Mesenchymal stem cell (in vitro differentiated cells and primary cell): ENCODE results near the gene SEMA4A.

Source experiments
- DNase-seq: peaks from one replicate; pipeline ENCODE4 v3.0.0-alpha.2; 2013
- H2AFZ ChIP-seq: one replicate; pipeline ENCODE4 v1.6.1; 2013; ENCODE audit warnings: low read depth, mild to moderate bottlenecking, control low read depth, inconsistent platforms, low read length, moderate library complexity
- H2AK5ac ChIP-seq: 2 replicates; pipeline ENCODE4 v1.6.1; 2013; ENCODE audit warnings: low read length, moderate library complexity, mild to moderate bottlenecking, inconsistent platforms; ENCODE audit not compliant: severe bottlenecking
- H2BK120ac ChIP-seq: one replicate; pipeline ENCODE4 v1.6.1; 2013; ENCODE audit warnings: low read depth, mild to moderate bottlenecking, inconsistent platforms, low read length, moderate library complexity
- H2BK12ac ChIP-seq, 2 experiments: one replicate each; pipeline ENCODE4 v1.6.1; 2013; ENCODE audit warnings: inconsistent platforms in 2 of 2, low read length in 2 of 2, mild to moderate bottlenecking in 2 of 2, moderate library complexity in 2 of 2, control low read depth in 1 of 2
- H2BK15ac ChIP-seq: one replicate; pipeline ENCODE4 v1.6.1; 2013; ENCODE audit warnings: mild to moderate bottlenecking, low read depth, inconsistent platforms; ENCODE audit not compliant: poor library complexity, severe bottlenecking
- H2BK5ac ChIP-seq: 2 replicates; pipeline ENCODE4 v1.6.1; 2013; ENCODE audit warnings: low read depth, mild to moderate bottlenecking, low read length, control low read depth, inconsistent platforms; ENCODE audit not compliant: poor library complexity, severe bottlenecking
- H3K14ac ChIP-seq, 2 experiments: one replicate each; pipeline ENCODE4 v1.6.1; 2013; ENCODE audit warnings: inconsistent platforms in 2 of 2, low read length in 2 of 2, control low read depth in 1 of 2, mild to moderate bottlenecking in 1 of 2, moderate library complexity in 1 of 2
- H3K18ac ChIP-seq, 2 experiments: one replicate each; pipeline ENCODE4 v1.6.1; 2013; ENCODE audit warnings: inconsistent platforms in 2 of 2, low read length in 2 of 2, control low read depth in 1 of 2, low read depth in 1 of 2, mild to moderate bottlenecking in 1 of 2
- H3K23ac ChIP-seq, 2 experiments: one replicate each; pipeline ENCODE4 v1.6.1; 2013; ENCODE audit warnings: inconsistent platforms in 2 of 2, low read length in 2 of 2, mild to moderate bottlenecking in 2 of 2, moderate library complexity in 2 of 2, control low read depth in 1 of 2
- H3K27ac ChIP-seq: 2 replicates; pipeline ENCODE4 v1.5.1; 2013; ENCODE audit warnings: mild to moderate bottlenecking, moderate library complexity, low read length, control low read depth, inconsistent platforms; ENCODE audit not compliant: poor library complexity, severe bottlenecking
- H3K27me3 ChIP-seq, 2 experiments: 2 replicates each; pipeline versions ENCODE4 v1.6.1 to v1.7.0; 2013; ENCODE audit warnings: low read length in 2 of 2, mild to moderate bottlenecking in 2 of 2, moderate library complexity in 2 of 2, control low read depth in 1 of 2, inconsistent platforms in 1 of 2; ENCODE audit not compliant: control insufficient read depth in 1 of 2, insufficient read depth in 1 of 2
- H3K36me3 ChIP-seq, 2 experiments: 2 replicates each; pipeline versions ENCODE4 v1.6.1 to v1.7.0; 2013; ENCODE audit warnings: low read length in 2 of 2, control low read depth in 1 of 2, inconsistent platforms in 1 of 2, low read depth in 1 of 2, mild to moderate bottlenecking in 1 of 2; ENCODE audit not compliant: insufficient read depth in 2 of 2, control insufficient read depth in 1 of 2
- H3K4ac ChIP-seq, 2 experiments: one replicate each; pipeline ENCODE4 v1.6.1; 2013; ENCODE audit warnings: inconsistent platforms in 2 of 2, low read length in 2 of 2, mild to moderate bottlenecking in 2 of 2, moderate library complexity in 2 of 2, control low read depth in 1 of 2, low read depth in 1 of 2
- H3K4me1 ChIP-seq: 2 replicates; pipeline ENCODE4 v1.6.1; 2013; ENCODE audit warnings: low read depth, low read length, control low read depth; ENCODE audit not compliant: control insufficient read depth, insufficient read depth
- H3K4me2 ChIP-seq: 2 replicates; pipeline ENCODE4 v1.6.1; 2013; ENCODE audit warnings: low read length, mild to moderate bottlenecking, inconsistent platforms; ENCODE audit not compliant: poor library complexity, severe bottlenecking
- H3K4me3 ChIP-seq, 2 experiments: 2 replicates each; pipeline versions ENCODE4 v1.5.1 to v1.7.0; 2013; ENCODE audit warnings: low read length in 2 of 2, mild to moderate bottlenecking in 2 of 2, control low read depth in 1 of 2, low read depth in 1 of 2; ENCODE audit not compliant: insufficient read depth in 1 of 2
- H3K79me1 ChIP-seq: replicated peaks from 2 replicates; pipeline ENCODE4 v1.6.1; 2013; ENCODE audit warnings: mild to moderate bottlenecking, control low read depth, low read length, inconsistent platforms; ENCODE audit not compliant: poor library complexity, severe bottlenecking
- H3K9ac ChIP-seq: 2 replicates; pipeline ENCODE4 v1.7.0; 2013; ENCODE audit warnings: mild to moderate bottlenecking, low read length, moderate library complexity
- H3K9me3 ChIP-seq: 2 replicates; pipeline ENCODE4 v1.7.0; 2013; ENCODE audit warnings: mild to moderate bottlenecking, low read length; ENCODE audit not compliant: control insufficient read depth
- H4K8ac ChIP-seq: one replicate; pipeline ENCODE4 v1.6.1; 2013; ENCODE audit warnings: inconsistent platforms, mild to moderate bottlenecking, low read length, moderate library complexity
- H4K91ac ChIP-seq: one replicate; pipeline ENCODE4 v1.6.1; 2013; ENCODE audit warnings: mild to moderate bottlenecking, low read length, inconsistent platforms
- WGBS: methylation state at CpG from one replicate; pipeline ENCODE4 v1.1.7; 2013; ENCODE audit warnings: mixed read lengths; 5-methylcytosine and 5-hydroxymethylcytosine counted together

The SEMA4A gene

GRCh38 chr1:156212130-156212529 is 58.7 kb downstream of the SEMA4A start:
- H3K4me3 ChIP-seq = peak overlapping the region in 1 of 2 experiments; percentile 87
- H2BK5ac ChIP-seq = no peak overlapping the region
- H2BK15ac ChIP-seq = no peak overlapping the region
- peaks cover 31 to 51% of the 10 kb centered on the region in 2 experiments for H3K36me3 ChIP-seq
- H3K9me3 ChIP-seq = no peaks in the 10 kb centered on the region
- WGBS = 93% methylated on average over 6 of the region's 9 CpGs
- peaks cover 9% of the 10 kb centered on the region for H3K79me1 ChIP-seq
- peak overlapping the region in 1 of 2 experiments; percentile 57 for H2BK12ac ChIP-seq
- no peak overlapping the region for H2BK120ac ChIP-seq
- no peaks in the 10 kb centered on the region for H3K27me3 ChIP-seq
- peaks cover 6% of the 10 kb centered on the region for H3K4me1 ChIP-seq
- H2AK5ac ChIP-seq = peak overlapping the region; percentile 97
- H4K91ac ChIP-seq = peak overlapping the region; percentile 28
- no peak overlapping the region for H3K18ac ChIP-seq
- H3K4me2 ChIP-seq = peak overlapping the region; percentile 38
- H3K27ac ChIP-seq = peak overlapping the region; percentile 39
- H4K8ac ChIP-seq = peak overlapping the region; percentile 85
- H3K14ac ChIP-seq = no peak overlapping the region
- no peak overlapping the region for H3K4ac ChIP-seq
- no peak overlapping the region for H2AFZ ChIP-seq
- no peak for DNase-seq
- H3K9ac ChIP-seq = peak overlapping the region; percentile 96
- no peak overlapping the region for H3K23ac ChIP-seq

GRCh38 chr1:156212833-156213643 is 59.7 kb downstream of the SEMA4A start, which contains the start of gene PMF1:
TSS of gene PMF1 (plus strand) at chr1:156213007. CDS start at chr1:156213016, 9 bp downstream.
- peak; percentile 98 for DNase-seq
- Histone ChIP-seq H3K4me2 (peak within 1 kb of the TSS; percentile 90), H3K36me3 (peaks cover 27 to 44% of the 10 kb centered on the region in 2 experiments), H3K4me3 (peak within 1 kb of the TSS; percentile 83 to 87), H2AK5ac (peak within 1 kb of the TSS; percentile 97), H3K4me1 (peaks cover 6% of the 10 kb centered on the region), H2BK5ac (peak within 1 kb of the TSS; percentile 95), H3K4ac (peak within 1 kb of the TSS; percentile 75 to 82), H3K23ac (peak within 1 kb of the TSS in 1 of 2 experiments; percentile 94), H3K14ac (peak within 1 kb of the TSS in 1 of 2 experiments; percentile 96), H2BK12ac (peak within 1 kb of the TSS in 1 of 2 experiments; percentile 57), H3K9ac (peak within 1 kb of the TSS; percentile 96), H4K8ac (peak within 1 kb of the TSS; percentile 93), H3K27ac (peak within 1 kb of the TSS; percentile 98), H3K79me1 (peaks cover 11% of the 10 kb centered on the region), H3K9me3 (no peaks in the 10 kb centered on the region), H3K27me3 (no peaks in the 10 kb centered on the region), H3K18ac (peak within 1 kb of the TSS; percentile 58 to 99), H2AFZ (peak within 1 kb of the TSS; percentile 83), H2BK15ac (no peak within 1 kb of the TSS), H2BK120ac (no peak within 1 kb of the TSS), H4K91ac (peak within 1 kb of the TSS; percentile 85)
- under 1% methylated on average over 55 of the region's 61 CpGs for WGBS

- peak overlapping the region; percentile 58 to 79 for H3K18ac ChIP-seq
These were observed 60.2 kb downstream of the SEMA4A start for GRCh38 chr1:156213644-156213966.

GRCh38 chr1:156214024-156214748 is 60.8 kb downstream of the SEMA4A start:
- Histone ChIP-seq H3K27me3 (no peaks in the 10 kb centered on the region), H4K8ac (no peak overlapping the region), H3K9me3 (no peaks in the 10 kb centered on the region), H3K9ac (peak overlapping the region; percentile 96), H3K23ac (no peak overlapping the region), H3K36me3 (peaks cover 23 to 32% of the 10 kb centered on the region in 2 experiments), H4K91ac (no peak overlapping the region), H2BK5ac (no peak overlapping the region), H3K18ac (no peak overlapping the region), H2AK5ac (no peak overlapping the region), H2BK120ac (no peak overlapping the region), H3K14ac (no peak overlapping the region), H3K4ac (no peak overlapping the region), H3K27ac (peak overlapping the region; percentile 28), H3K79me1 (peaks cover 11% of the 10 kb centered on the region), H2BK12ac (no peak overlapping the region), H2AFZ (no peak overlapping the region), H3K4me3 (peak overlapping the region in 1 of 2 experiments; percentile 87), H2BK15ac (no peak overlapping the region), H3K4me1 (peaks cover 6% of the 10 kb centered on the region), H3K4me2 (peak overlapping the region; percentile 90)
- 80% methylated on average over 15 of the region's 16 CpGs for WGBS
- peak; percentile 70 for DNase-seq

More at GRCh38 chr1:156213644-156213966, 60.2 kb downstream of the SEMA4A start:
- no peak overlapping the region for H3K14ac ChIP-seq
- peak overlapping the region; percentile 90 for H3K4me2 ChIP-seq
- H2BK5ac ChIP-seq = no peak overlapping the region
- H3K9ac ChIP-seq = peak overlapping the region; percentile 96
- H3K9me3 ChIP-seq = no peaks in the 10 kb centered on the region
- H4K8ac ChIP-seq = peak overlapping the region; percentile 10
- no peaks in the 10 kb centered on the region for H3K27me3 ChIP-seq
- no peak overlapping the region for H4K91ac ChIP-seq
- no peak overlapping the region for H2AFZ ChIP-seq
- H2BK15ac ChIP-seq = no peak overlapping the region
- peaks cover 11% of the 10 kb centered on the region for H3K79me1 ChIP-seq
- H3K36me3 ChIP-seq = peaks cover 26 to 38% of the 10 kb centered on the region in 2 experiments
- H3K23ac ChIP-seq = no peak overlapping the region
- H2AK5ac ChIP-seq = no peak overlapping the region
- no peak overlapping the region for H3K4ac ChIP-seq
- peak overlapping the region; percentile 83 to 87 for H3K4me3 ChIP-seq
- no peak for DNase-seq
- no peak overlapping the region for H2BK120ac ChIP-seq
- peak overlapping the region; percentile 98 for H3K27ac ChIP-seq
- peak overlapping the region in 1 of 2 experiments; percentile 35 for H2BK12ac ChIP-seq
- H3K4me1 ChIP-seq = peaks cover 6% of the 10 kb centered on the region
- 63% methylated on average over 6 of the region's 11 CpGs for WGBS
